Endothelial cell of umbilical vein (primary cell): ENCODE results near the gene RNASET2. TPM values are rescaled to one million over a fixed set of nuclear protein-coding genes. Genes with fewer than 3 reads are reported as not detected.

Experiments
- BruUV-seq: library from RNA; stranded (reverse); fragments of 400-500 nt; replicated peaks from 2 replicates; lab custom pipeline; 2021; lab: Mats Ljungman, UMichigan
- CTCF ChIA-PET: fragments of 300-600, 350-600 bp; sonication (Branson Sonifier 250); formaldehyde crosslinking; loops from one replicate; lab custom pipeline; 2021; ENCODE audit warnings: antibody characterized with exemption, inconsistent platforms; lab: Charles Lee
- POLR2A ChIA-PET: fragments of 300-600, 350-600 bp; sonication (Branson Sonifier 250); formaldehyde crosslinking; loops from one replicate; lab custom pipeline; 2021; ENCODE audit warnings: antibody characterized with exemption, inconsistent platforms; lab: Charles Lee
- DNase-seq: peaks from one replicate; pipeline ENCODE4 v3.0.0-alpha.2; 2011; ENCODE audit warnings: low read depth, low spot score
- FAIRE-seq: peaks from 2 replicates; lab custom pipeline; 2011; peaks lifted over from hg19 to GRCh38; lab: Jason Lieb, UNC
- H2AFZ ChIP-seq: 2 replicates; pipeline ENCODE4 v1.6.0; 2012; ENCODE audit warnings: low read depth, low read length, control low read depth, inconsistent platforms
- H3K27ac ChIP-seq: 2 replicates; pipeline ENCODE4 v1.5.1; 2011; ENCODE audit warnings: low read depth, mild to moderate bottlenecking, control low read depth, low read length, moderate library complexity; ENCODE audit not compliant: insufficient read depth
- H3K27me3 ChIP-seq, 2 experiments: 2 replicates each; pipeline versions ENCODE4 v1.6.0 to v1.6.1; 2011; ENCODE audit warnings: low read length in 2 of 2, mixed read lengths in 1 of 2; ENCODE audit not compliant: control insufficient read depth in 2 of 2, insufficient read depth in 2 of 2
- H3K36me3 ChIP-seq, 2 experiments: 2 replicates in 1 of 2; 3 replicates in 1 of 2; pipeline ENCODE4 v1.5.1; 2011; ENCODE audit warnings: low read length in 2 of 2, mild to moderate bottlenecking in 1 of 2, moderate library complexity in 1 of 2; ENCODE audit not compliant: control insufficient read depth in 2 of 2, insufficient read depth in 2 of 2; ENCODE audit errors: extremely low read depth in 1 of 2
- H3K4me1 ChIP-seq: 3 replicates; pipeline ENCODE4 v1.5.1; 2011; ENCODE audit warnings: mild to moderate bottlenecking, low read length; ENCODE audit not compliant: control insufficient read depth, insufficient read depth; ENCODE audit errors: extremely low read depth
- H3K4me2 ChIP-seq: 2 replicates; pipeline ENCODE4 v1.6.1; 2011; ENCODE audit warnings: low read length, control low read depth, mixed read lengths; ENCODE audit not compliant: insufficient read depth
- H3K4me3 ChIP-seq, 3 experiments: fragments of 200-600 bp in 1 of 3; sonication (generic), shearing (Covaris generic) in 1 of 3; replicated peaks in 1 of 3; 2 replicates each; pipeline ENCODE4 v1.5.1; 2011 to 2016; ENCODE audit warnings: control low read depth in 3 of 3, low read length in 3 of 3, mild to moderate bottlenecking in 2 of 3, inconsistent platforms in 1 of 3, low read depth in 1 of 3, moderate library complexity in 1 of 3; ENCODE audit not compliant: insufficient read depth in 1 of 3
- H3K79me2 ChIP-seq: 2 replicates; pipeline ENCODE4 v1.6.0; 2012; ENCODE audit warnings: low read length, inconsistent platforms; ENCODE audit not compliant: control insufficient read depth, insufficient read depth
- H3K9ac ChIP-seq: replicated peaks from 2 replicates; pipeline ENCODE3; 2011; ENCODE audit warnings: low read length, control low read depth; ENCODE audit not compliant: insufficient read depth; ENCODE audit errors: extremely low read depth
- H3K9me1 ChIP-seq: replicated peaks from 3 replicates; pipeline ENCODE4 v1.6.0; 2011; ENCODE audit warnings: mild to moderate bottlenecking, low read length; ENCODE audit not compliant: control insufficient read depth, insufficient read depth; ENCODE audit errors: extremely low read depth
- H3K9me3 ChIP-seq: replicated peaks from 2 replicates; pipeline ENCODE4 v1.5.1; 2012; ENCODE audit warnings: low read length, inconsistent platforms; ENCODE audit not compliant: control insufficient read depth, insufficient read depth
- H4K20me1 ChIP-seq: replicated peaks from 2 replicates; pipeline ENCODE3; 2011; ENCODE audit warnings: mild to moderate bottlenecking, low read length; ENCODE audit not compliant: control insufficient read depth, insufficient read depth; ENCODE audit errors: extremely low read depth
- EZH2 ChIP-seq: IDR thresholded peaks from 2 replicates; pipeline ENCODE4 v1.6.1; 2012; ENCODE audit warnings: borderline replicate concordance, low read depth, mild to moderate bottlenecking, moderate library complexity, low read length, inconsistent platforms; ENCODE audit not compliant: severe bottlenecking
- GATA2 ChIP-seq: IDR thresholded peaks from 2 replicates; pipeline ENCODE4 v1.7.0; 2011; ENCODE audit warnings: low read depth, mild to moderate bottlenecking, moderate library complexity, mixed read lengths, low read length; ENCODE audit not compliant: insufficient read length, insufficient read depth
- dilution Hi-C: fragments of 300-500 bp; cut with MboI; formaldehyde crosslinking; loops from one replicate; pipeline ENCODE4 v1.15.0; 2019; ENCODE audit warnings: low sequenced_read_pairs; ENCODE audit not compliant: extremely low pct_ligation_motif_present
- intact Hi-C: fragments of 100-400 bp; cut with micrococcal nuclease; formaldehyde crosslinking; loops from one replicate; pipeline ENCODE4 v1.10.0; 2022
- polyA plus RNA-seq, 4 experiments: library from polyadenylated mRNA; depleted of rRNA in 3 of 4; stranded (reverse) in 3 of 4; unstranded in 1 of 4; fragments of >200 nt; gene quantifications; 2 replicates each; pipeline versions ENCODE4 v1.2.1 to v1.2.3, GENCODE V29; 2011 to 2012; ENCODE audit warnings: missing spikeins in 1 of 4
- total RNA-seq: library from RNA; stranded (reverse); gene quantifications from 2 replicates; pipeline ENCODE4 v1.2.3, GENCODE V29; 2021
- TF ChIP-seq, protein P1 (sequence below): IDR thresholded peaks from 2 replicates; pipeline ENCODE4 v1.6.1; 2011; ENCODE audit not compliant: insufficient read depth, insufficient read length
- TF ChIP-seq, protein P2 (sequence below), 2 donors: IDR thresholded peaks; 1 replicate in 1 of 2; 2 replicates in 1 of 2; pipeline ENCODE4 v1.5.1; 2011; ENCODE audit warnings: low read length in 2 of 2, mild to moderate bottlenecking in 2 of 2, moderate library complexity in 2 of 2, control low read depth in 1 of 2, inconsistent platforms in 1 of 2, low read depth in 1 of 2; ENCODE audit not compliant: insufficient read depth in 1 of 2; ENCODE audit errors: extremely low read depth in 1 of 2

Gene RNASET2
- total and polyA plus RNA-seq, 2 donors (not counting 3 experiments of a cell fraction or from before 2014, with no cell fraction given) = 10.7 to 11.4 TPM

DNA sequence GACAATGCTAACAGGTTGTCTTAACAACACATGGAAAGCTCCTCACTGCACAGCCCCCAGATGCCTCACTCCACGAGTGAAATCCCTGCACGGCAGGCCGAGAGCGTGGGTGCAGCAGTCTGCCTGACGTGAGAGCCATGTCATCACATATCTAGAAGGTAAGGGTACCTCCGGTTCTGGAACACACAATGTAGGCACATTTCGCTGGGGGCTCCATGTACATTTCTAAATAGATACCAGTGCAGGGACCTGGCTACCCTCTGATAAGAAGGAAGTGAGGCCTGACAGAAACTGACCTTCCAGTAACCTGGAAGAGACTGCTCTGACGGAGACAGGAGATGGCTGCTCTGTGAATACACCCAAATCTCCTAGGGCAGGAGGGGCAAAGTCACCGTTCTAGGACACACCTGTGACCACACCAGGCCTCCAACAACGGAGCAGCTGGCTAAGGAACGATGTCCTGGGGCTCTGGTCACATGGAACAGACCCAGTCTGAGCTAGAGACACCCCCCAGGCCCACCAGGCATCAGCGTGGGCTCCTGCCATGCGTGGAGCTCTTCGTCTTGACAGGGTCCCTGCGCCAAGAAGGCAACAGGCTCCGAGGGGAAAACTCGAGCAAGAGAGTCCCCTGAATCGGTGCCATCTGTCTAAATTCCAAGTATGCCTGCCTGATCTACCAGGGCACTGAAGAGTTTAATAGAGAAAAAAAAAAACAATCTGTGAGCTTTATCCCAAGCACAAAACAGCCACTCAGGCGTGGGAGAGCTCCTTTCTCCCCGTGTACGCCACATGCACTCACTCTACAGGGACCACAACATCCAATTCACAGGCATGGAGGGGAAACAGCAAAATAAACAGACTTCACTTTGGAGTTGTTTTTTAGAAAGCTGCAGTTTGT, 27.5 kb downstream of the RNASET2 start:
- CTCF ChIA-PET = interaction anchor here (0.9 to 2.1 kb wide), 3 partner anchors 8 to 61 kb away, joined by 3 to 8 read pairs (median 4); no protein-coding TSS in a partner anchor

More for the DNA sequence above, 27.5 kb downstream of the RNASET2 start:
- dilution Hi-C loops = no loop called here
- FAIRE-seq = no peak
- Histone ChIP-seq H3K4me3 (no peak overlapping the region), H3K27ac (no peak overlapping the region), H3K9me1 (no peaks in the 10 kb centered on the region), H3K4me2 (no peak overlapping the region), H3K36me3 (no peaks in the 10 kb centered on the region), H3K9me3 (no peaks in the 10 kb centered on the region), H3K79me2 (no peaks in the 10 kb centered on the region), H3K27me3 (no peaks in the 10 kb centered on the region), H2AFZ (no peak overlapping the region), H4K20me1 (no peaks in the 10 kb centered on the region), H3K4me1 (no peaks in the 10 kb centered on the region), H3K9ac (no peak overlapping the region)
- BruUV-seq = no TSS peak
- no peak for DNase-seq
- POLR2A ChIA-PET = no interaction called here
- TF ChIP-seq, protein P1, sequence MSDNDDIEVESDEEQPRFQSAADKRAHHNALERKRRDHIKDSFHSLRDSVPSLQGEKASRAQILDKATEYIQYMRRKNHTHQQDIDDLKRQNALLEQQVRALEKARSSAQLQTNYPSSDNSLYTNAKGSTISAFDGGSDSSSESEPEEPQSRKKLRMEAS = no peak
- TF ChIP-seq EZH2 (no peak), GATA2 (no peak)
- TF ChIP-seq, protein P2, sequence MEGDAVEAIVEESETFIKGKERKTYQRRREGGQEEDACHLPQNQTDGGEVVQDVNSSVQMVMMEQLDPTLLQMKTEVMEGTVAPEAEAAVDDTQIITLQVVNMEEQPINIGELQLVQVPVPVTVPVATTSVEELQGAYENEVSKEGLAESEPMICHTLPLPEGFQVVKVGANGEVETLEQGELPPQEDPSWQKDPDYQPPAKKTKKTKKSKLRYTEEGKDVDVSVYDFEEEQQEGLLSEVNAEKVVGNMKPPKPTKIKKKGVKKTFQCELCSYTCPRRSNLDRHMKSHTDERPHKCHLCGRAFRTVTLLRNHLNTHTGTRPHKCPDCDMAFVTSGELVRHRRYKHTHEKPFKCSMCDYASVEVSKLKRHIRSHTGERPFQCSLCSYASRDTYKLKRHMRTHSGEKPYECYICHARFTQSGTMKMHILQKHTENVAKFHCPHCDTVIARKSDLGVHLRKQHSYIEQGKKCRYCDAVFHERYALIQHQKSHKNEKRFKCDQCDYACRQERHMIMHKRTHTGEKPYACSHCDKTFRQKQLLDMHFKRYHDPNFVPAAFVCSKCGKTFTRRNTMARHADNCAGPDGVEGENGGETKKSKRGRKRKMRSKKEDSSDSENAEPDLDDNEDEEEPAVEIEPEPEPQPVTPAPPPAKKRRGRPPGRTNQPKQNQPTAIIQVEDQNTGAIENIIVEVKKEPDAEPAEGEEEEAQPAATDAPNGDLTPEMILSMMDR (IDR thresholded peaks at IDR 0.05; ENCODE audit: extremely low read depth in 1 of 2, insufficient read depth in 1 of 2, low read depth in 1 of 2, low read length in 2 of 2) = no peak
- intact Hi-C loops = no loop called here
